EH (cell line): ENCODE results near the gene TSPEAR.

ENCODE experiments used
- DNase-seq: peaks from one replicate; pipeline ENCODE4 v3.0.0-alpha.2; 2015; ENCODE audit warnings: low read depth

TSPEAR gene

GRCh38 chr21:44483288-44484237 lies 227.8 kb downstream of the TSPEAR start:
- DNase-seq, result no peak

GRCh38 chr21:44482581-44483287 lies 228.6 kb downstream of the TSPEAR start:
- DNase-seq, result no peak

- DNase-seq, result no peak
Measured at GRCh38 chr21:44480200-44481053, 230.9 kb downstream of the TSPEAR start.

- peak; percentile 2 for DNase-seq
Measured at GRCh38 chr21:44479556-44480199, 231.7 kb downstream of the TSPEAR start.

GRCh38 chr21:44478801-44479167 lies 232.6 kb downstream of the TSPEAR start:
- no peak for DNase-seq

- DNase-seq, result no peak
Measured at GRCh38 chr21:44478124-44478800, 233.1 kb downstream of the TSPEAR start.

- no peak for DNase-seq
Measured at GRCh38 chr21:44477712-44478111, 233.7 kb downstream of the TSPEAR start.

- no peak for DNase-seq
Measured at GRCh38 chr21:44477131-44477530, 234.2 kb downstream of the TSPEAR start.

- no peak for DNase-seq
Measured at GRCh38 chr21:44475266-44475845, 236.0 kb downstream of the TSPEAR start.

- DNase-seq, result no peak
Measured at GRCh38 chr21:44473915-44474555, 237.3 kb downstream of the TSPEAR start.

- no peak for DNase-seq
Measured at GRCh38 chr21:44471996-44472395, 239.4 kb downstream of the TSPEAR start.

GRCh38 chr21:44471341-44471740 lies 240.0 kb downstream of the TSPEAR start:
- no peak for DNase-seq

- no peak for DNase-seq
Measured at GRCh38 chr21:44467859-44468195, 243.5 kb downstream of the TSPEAR start.

- DNase-seq, result no peak
Measured at GRCh38 chr21:44466996-44467858, 244.1 kb downstream of the TSPEAR start.

- DNase-seq, result no peak
Measured at GRCh38 chr21:44466351-44466954, 244.9 kb downstream of the TSPEAR start.

- DNase-seq, result no peak
Measured at GRCh38 chr21:44464351-44464750, 247.0 kb downstream of the TSPEAR start.

- DNase-seq, result no peak
Measured at GRCh38 chr21:44463724-44464123, 247.6 kb downstream of the TSPEAR start.

GRCh38 chr21:44462834-44463200 lies 248.6 kb downstream of the TSPEAR start:
- no peak for DNase-seq
